ENCODE measurements around the gene RFXAP. TPM values are rescaled to one million over a fixed set of nuclear protein-coding genes. Genes with fewer than 3 reads are reported as not detected.

Gene RFXAP
- total RNA-seq, 3 donors from 2014 or later: 3.8 to 6.6 (median 5.9) TPM

DNA sequence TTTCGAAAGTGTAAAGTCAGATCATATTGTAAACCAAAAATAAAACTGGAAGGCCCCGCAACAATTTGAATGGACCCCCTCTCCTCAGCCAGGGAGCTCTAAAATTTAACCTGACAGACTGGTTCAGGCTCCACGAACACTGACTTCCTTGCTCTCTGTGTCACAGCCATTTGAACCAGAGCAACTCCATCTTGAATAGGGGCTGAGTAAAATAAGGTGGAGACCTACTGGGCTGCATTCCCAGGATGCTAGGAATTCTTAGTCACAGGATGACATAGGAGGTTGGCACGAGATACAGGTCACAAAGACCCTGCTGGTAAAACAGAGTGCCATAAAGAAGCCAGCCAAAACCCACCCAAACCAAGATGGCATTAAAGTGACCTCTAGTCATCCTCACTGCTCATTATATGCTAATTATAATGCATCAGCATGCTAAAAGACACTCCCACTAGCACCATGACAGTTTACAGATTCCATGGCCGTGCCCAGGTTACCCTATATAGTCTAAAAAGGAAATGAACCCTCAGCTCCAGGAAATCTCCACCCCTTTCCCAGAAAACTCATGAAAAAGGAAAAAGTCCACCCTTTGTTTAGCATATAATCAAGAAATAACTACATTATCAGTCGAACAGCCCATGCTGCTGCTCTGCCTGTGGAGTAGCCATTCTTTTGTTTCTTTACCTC lies 43.1 kb downstream of the RFXAP start:
- DNase-seq (ENCODE audit: low spot score in 2 of 2): no peak
- H3K27ac ChIP-seq: peak overlapping the region in 1 of 2 donors; percentile 43
- TF ChIP-seq POLR2A (IDR thresholded peaks at IDR 0.05): no peak
- TF ChIP-seq, protein P1, sequence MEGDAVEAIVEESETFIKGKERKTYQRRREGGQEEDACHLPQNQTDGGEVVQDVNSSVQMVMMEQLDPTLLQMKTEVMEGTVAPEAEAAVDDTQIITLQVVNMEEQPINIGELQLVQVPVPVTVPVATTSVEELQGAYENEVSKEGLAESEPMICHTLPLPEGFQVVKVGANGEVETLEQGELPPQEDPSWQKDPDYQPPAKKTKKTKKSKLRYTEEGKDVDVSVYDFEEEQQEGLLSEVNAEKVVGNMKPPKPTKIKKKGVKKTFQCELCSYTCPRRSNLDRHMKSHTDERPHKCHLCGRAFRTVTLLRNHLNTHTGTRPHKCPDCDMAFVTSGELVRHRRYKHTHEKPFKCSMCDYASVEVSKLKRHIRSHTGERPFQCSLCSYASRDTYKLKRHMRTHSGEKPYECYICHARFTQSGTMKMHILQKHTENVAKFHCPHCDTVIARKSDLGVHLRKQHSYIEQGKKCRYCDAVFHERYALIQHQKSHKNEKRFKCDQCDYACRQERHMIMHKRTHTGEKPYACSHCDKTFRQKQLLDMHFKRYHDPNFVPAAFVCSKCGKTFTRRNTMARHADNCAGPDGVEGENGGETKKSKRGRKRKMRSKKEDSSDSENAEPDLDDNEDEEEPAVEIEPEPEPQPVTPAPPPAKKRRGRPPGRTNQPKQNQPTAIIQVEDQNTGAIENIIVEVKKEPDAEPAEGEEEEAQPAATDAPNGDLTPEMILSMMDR (IDR thresholded peaks at IDR 0.05): no peak
- no peak for TF ChIP-seq POLR2AphosphoS5 (IDR thresholded peaks at IDR 0.05)
- H3K9me3 ChIP-seq: no peaks in the 10 kb centered on the region
- H3K36me3 ChIP-seq: no peaks in the 10 kb centered on the region
- H3K4me1 ChIP-seq: no peaks in the 10 kb centered on the region
- intact Hi-C loops (cut with DNase I; ENCODE audit: low total_unique reads): no loop called here
- H3K27me3 ChIP-seq: no peaks in the 10 kb centered on the region
- no peak overlapping the region for H3K4me3 ChIP-seq

DNA sequence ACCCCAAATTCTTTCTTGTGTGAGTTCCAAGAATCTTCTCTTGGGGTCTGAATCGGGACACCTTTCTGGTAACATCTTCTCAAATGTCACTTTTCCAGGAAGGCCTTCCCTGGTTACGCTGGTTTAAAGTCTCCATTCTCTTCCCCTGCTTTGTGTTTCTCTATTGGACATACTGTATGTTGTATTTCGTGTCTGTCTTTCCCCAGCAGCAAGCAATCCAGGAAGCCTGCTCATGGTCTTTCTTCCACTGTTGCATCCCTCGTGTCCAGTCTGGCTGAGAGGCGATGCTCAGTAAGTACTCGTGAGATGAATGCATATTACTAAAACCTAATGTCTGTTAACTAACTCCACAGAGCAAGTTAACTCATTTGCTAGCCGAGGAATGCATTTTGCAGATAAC lies 43.7 kb downstream of the RFXAP start:
- Histone ChIP-seq H3K9me3 (no peaks in the 10 kb centered on the region), H3K4me3 (no peak overlapping the region), H3K4me1 (no peaks in the 10 kb centered on the region), H3K27ac (peak overlapping the region in 1 of 2 donors; percentile 43), H3K36me3 (no peaks in the 10 kb centered on the region), H3K27me3 (no peaks in the 10 kb centered on the region)
- TF ChIP-seq, protein P1 (IDR thresholded peaks at IDR 0.05): no peak
- TF ChIP-seq POLR2AphosphoS5 (IDR thresholded peaks at IDR 0.05) (no peak), POLR2A (IDR thresholded peaks at IDR 0.05) (no peak)
- no peak for DNase-seq (ENCODE audit: low spot score in 2 of 2)
- intact Hi-C loops (cut with DNase I; ENCODE audit: low total_unique reads): no loop called here

DNA sequence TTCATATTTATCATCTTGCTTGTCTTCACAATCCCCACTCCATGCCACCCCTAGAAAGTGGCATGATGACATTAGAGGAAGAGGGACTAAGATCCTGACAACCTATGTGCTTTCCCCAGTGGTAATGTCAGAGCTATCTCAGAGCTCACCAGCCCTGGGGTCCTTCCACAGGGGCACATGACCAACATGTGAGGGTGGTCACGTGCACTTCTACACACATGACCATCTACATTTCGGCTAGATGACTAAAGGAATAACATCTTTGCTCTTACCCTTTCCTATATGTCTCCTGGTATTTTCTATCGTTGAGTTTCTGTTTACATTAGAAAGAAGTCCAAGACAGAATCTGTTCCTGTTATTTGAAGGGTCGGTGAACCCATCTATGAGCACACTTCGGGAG lies 46.2 kb downstream of the RFXAP start:
- H3K4me1 ChIP-seq: no peaks in the 10 kb centered on the region
- no peak overlapping the region for H3K4me3 ChIP-seq
- no peak overlapping the region for H3K27ac ChIP-seq
- no peak for TF ChIP-seq POLR2AphosphoS5 (IDR thresholded peaks at IDR 0.05)
- TF ChIP-seq, protein P1 (IDR thresholded peaks at IDR 0.05): no peak
- TF ChIP-seq POLR2A (IDR thresholded peaks at IDR 0.05): no peak
- H3K36me3 ChIP-seq: no peaks in the 10 kb centered on the region
- intact Hi-C loops (cut with DNase I; ENCODE audit: low total_unique reads): no loop called here
- H3K27me3 ChIP-seq: no peaks in the 10 kb centered on the region
- no peaks in the 10 kb centered on the region for H3K9me3 ChIP-seq
- DNase-seq (ENCODE audit: low spot score in 2 of 2): no peak

DNA sequence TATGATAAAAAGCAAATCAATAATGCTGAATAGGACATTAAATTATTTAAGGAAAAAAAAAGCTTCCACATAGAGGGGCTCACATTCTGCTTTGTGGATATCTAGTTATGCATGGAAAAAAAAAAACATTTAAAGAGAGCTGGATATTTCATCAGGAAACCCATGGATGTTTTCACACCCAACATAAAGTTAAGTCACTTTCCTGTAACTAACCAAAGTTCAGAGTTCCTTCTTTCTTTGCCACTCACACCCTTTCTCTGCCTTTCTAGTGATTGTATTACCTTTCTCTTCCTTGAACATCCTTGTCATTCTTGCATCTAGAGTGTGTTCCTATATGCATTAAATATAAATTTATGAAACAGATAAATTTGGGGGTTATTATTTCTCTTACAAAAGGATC lies 47.2 kb downstream of the RFXAP start:
- no peaks in the 10 kb centered on the region for H3K36me3 ChIP-seq

DNA sequence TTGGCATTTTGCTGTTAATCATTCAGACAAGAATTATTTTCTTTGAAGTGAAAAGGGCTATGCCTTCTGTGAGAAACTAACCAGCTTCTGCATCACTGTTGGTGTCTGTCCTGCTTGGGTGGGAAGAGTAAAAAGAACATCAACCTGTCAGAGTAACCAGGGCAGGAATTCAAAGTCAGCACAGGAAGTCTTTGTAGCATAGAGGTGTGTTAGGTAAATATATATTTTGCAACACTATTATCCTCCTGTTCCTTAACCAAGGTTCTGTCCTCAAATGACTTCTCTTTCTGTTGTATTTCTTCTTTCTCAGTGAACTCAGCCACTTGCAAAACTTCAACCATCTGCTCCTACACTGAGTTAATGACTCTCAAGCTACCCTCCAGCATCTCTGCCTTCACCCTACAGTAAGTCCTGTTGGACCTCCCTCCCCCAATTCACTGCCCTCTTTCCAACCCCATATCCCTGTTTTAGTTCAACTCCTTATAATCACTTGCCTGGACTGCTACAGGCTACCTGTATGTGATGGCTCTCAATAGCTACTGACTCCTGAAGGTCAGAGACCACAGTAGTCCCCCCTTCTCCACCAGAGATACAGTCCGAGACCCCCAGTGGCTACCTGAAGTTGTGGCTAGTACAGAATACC lies 51.1 kb downstream of the RFXAP start:
- no peak for DNase-seq (ENCODE audit: low spot score in 2 of 2)

More for the DNA sequence above, 47.2 kb downstream of the RFXAP start:
- no peaks in the 10 kb centered on the region for H3K4me1 ChIP-seq
- no peaks in the 10 kb centered on the region for H3K27me3 ChIP-seq
- intact Hi-C loops (cut with DNase I; ENCODE audit: low total_unique reads): no loop called here
- H3K4me3 ChIP-seq: no peak overlapping the region
- no peaks in the 10 kb centered on the region for H3K9me3 ChIP-seq
- H3K27ac ChIP-seq: no peak overlapping the region
- DNase-seq (ENCODE audit: low spot score in 2 of 2): no peak
- no peak for TF ChIP-seq POLR2A (IDR thresholded peaks at IDR 0.05)
- no peak for TF ChIP-seq POLR2AphosphoS5 (IDR thresholded peaks at IDR 0.05)
- TF ChIP-seq, protein P1 (IDR thresholded peaks at IDR 0.05): no peak

More for the DNA sequence above, 51.1 kb downstream of the RFXAP start:
- Histone ChIP-seq H3K9me3 (no peaks in the 10 kb centered on the region), H3K36me3 (no peaks in the 10 kb centered on the region), H3K4me3 (no peak overlapping the region), H3K4me1 (no peaks in the 10 kb centered on the region), H3K27ac (no peak overlapping the region), H3K27me3 (no peaks in the 10 kb centered on the region)
- TF ChIP-seq POLR2A (IDR thresholded peaks at IDR 0.05): no peak
- TF ChIP-seq POLR2AphosphoS5 (IDR thresholded peaks at IDR 0.05): no peak
- TF ChIP-seq, protein P1 (IDR thresholded peaks at IDR 0.05): no peak
- intact Hi-C loops (cut with DNase I; ENCODE audit: low total_unique reads): no loop called here
